Measurements from ENCODE around the gene SLC10A7. TPM values are rescaled to one million over a fixed set of nuclear protein-coding genes. Genes with fewer than 3 reads are reported as not detected.

Gene SLC10A7
- total and polyA plus RNA-seq, 2 donors (not counting 1 experiment from before 2014, with no cell fraction given): 5.7 to 18.3 TPM

GRCh38 chr4:146462251-146462650 is 59.5 kb downstream of the SLC10A7 start:
- Mint-ChIP-seq H3K9me3 (ENCODE audit: insufficient read depth) (peaks cover 6% of the 10 kb centered on the region), H3K27me3 (no peaks in the 10 kb centered on the region), H3K27ac (no peak overlapping the region), H3K4me3 (no peak overlapping the region), H3K4me1 (peaks cover 7% of the 10 kb centered on the region)
- no peak overlapping the region for H2AFZ ChIP-seq (ENCODE audit: insufficient read depth, low read depth, low read length, poor library complexity, severe bottlenecking)
- peaks cover 5 to 11% of the 10 kb centered on the region in 2 donors for H3K4me1 ChIP-seq (ENCODE audit: control insufficient read depth in 2 of 2, insufficient read depth in 2 of 2, low read length in 2 of 2)
- H3K9ac ChIP-seq (ENCODE audit: low read length): no peak overlapping the region
- TF ChIP-seq CTCF (IDR thresholded peaks at IDR 0.05) (no peak), EZH2 (IDR thresholded peaks at IDR 0.05; ENCODE audit: borderline replicate concordance, insufficient read depth, low read depth, low read length, poor library complexity, severe bottlenecking) (no peak)
- peaks cover 0 to 3% (median 0%) of the 10 kb centered on the region in 3 donors for H3K9me3 ChIP-seq (ENCODE audit: control extremely low read depth in 1 of 3, control insufficient read depth in 2 of 3, insufficient read depth in 1 of 3, low read length in 2 of 3)
- no peak for DNase-seq
- H4K20me1 ChIP-seq (ENCODE audit: control insufficient read depth, insufficient read depth, low read length, poor library complexity, severe bottlenecking): no peaks in the 10 kb centered on the region
- no peaks in the 10 kb centered on the region for H3K36me3 ChIP-seq (replicated peaks in 1 of 2; ENCODE audit: control extremely low read depth in 1 of 2, control insufficient read depth in 1 of 2, extremely low read depth in 1 of 2, insufficient read depth in 2 of 2, low read length in 1 of 2)
- H3K4me3 ChIP-seq (ENCODE audit: control extremely low read depth in 1 of 5, extremely low read depth in 1 of 5, insufficient read depth in 1 of 5, low read depth in 2 of 5, low read length in 4 of 5): no peak overlapping the region
- H3K27me3 ChIP-seq (replicated peaks in 1 of 4; ENCODE audit: control extremely low read depth in 1 of 4, control insufficient read depth in 3 of 4, insufficient read depth in 4 of 4, low read length in 3 of 4): no peaks in the 10 kb centered on the region
- ATAC-seq (ENCODE audit: low read depth): no peak
- intact Hi-C loops (cut with micrococcal nuclease): no loop called here
- POLR2A ChIA-PET: no interaction called here
- H3K79me2 ChIP-seq (ENCODE audit: control insufficient read depth, insufficient read depth, low read length): no peaks in the 10 kb centered on the region
- H3K4me2 ChIP-seq (replicated peaks; ENCODE audit: low read depth, low read length, poor library complexity, severe bottlenecking): no peak overlapping the region
- no peak overlapping the region for H3K27ac ChIP-seq (ENCODE audit: low read length in 2 of 2)
- CTCF ChIA-PET: interaction anchor here (0.6 kb wide), 1 partner anchor 544 kb away, joined by 3 read pairs; no protein-coding TSS in a partner anchor

GRCh38 chr4:146458594-146458993 is 63.1 kb downstream of the SLC10A7 start:
- peak; percentile 81 for ATAC-seq (ENCODE audit: low read depth)
- Histone ChIP-seq H3K4me3 (ENCODE audit: control extremely low read depth in 1 of 5, extremely low read depth in 1 of 5, insufficient read depth in 1 of 5, low read depth in 2 of 5, low read length in 4 of 5) (peak overlapping the region in 1 of 5 experiments; percentile 12), H3K9me3 (ENCODE audit: control extremely low read depth in 1 of 3, control insufficient read depth in 2 of 3, insufficient read depth in 1 of 3, low read length in 2 of 3) (peaks cover 0 to 3% (median 0%) of the 10 kb centered on the region in 3 donors), H3K36me3 (replicated peaks in 1 of 2; ENCODE audit: control extremely low read depth in 1 of 2, control insufficient read depth in 1 of 2, extremely low read depth in 1 of 2, insufficient read depth in 2 of 2, low read length in 1 of 2) (no peaks in the 10 kb centered on the region), H3K27ac (ENCODE audit: low read length in 2 of 2) (peak overlapping the region; percentile 25 to 68), H3K4me1 (ENCODE audit: control insufficient read depth in 2 of 2, insufficient read depth in 2 of 2, low read length in 2 of 2) (peaks cover 5 to 11% of the 10 kb centered on the region in 2 donors), H2AFZ (ENCODE audit: insufficient read depth, low read depth, low read length, poor library complexity, severe bottlenecking) (peak overlapping the region; percentile 53), H3K79me2 (ENCODE audit: control insufficient read depth, insufficient read depth, low read length) (peaks cover 4% of the 10 kb centered on the region), H3K4me2 (replicated peaks; ENCODE audit: low read depth, low read length, poor library complexity, severe bottlenecking) (peak overlapping the region; percentile 35), H4K20me1 (ENCODE audit: control insufficient read depth, insufficient read depth, low read length, poor library complexity, severe bottlenecking) (no peaks in the 10 kb centered on the region), H3K27me3 (replicated peaks in 1 of 4; ENCODE audit: control extremely low read depth in 1 of 4, control insufficient read depth in 3 of 4, insufficient read depth in 4 of 4, low read length in 3 of 4) (no peaks in the 10 kb centered on the region), H3K9ac (ENCODE audit: low read length) (peak overlapping the region; percentile 8)
- Mint-ChIP-seq H3K4me1 (peaks cover 7% of the 10 kb centered on the region), H3K27me3 (no peaks in the 10 kb centered on the region), H3K9me3 (ENCODE audit: insufficient read depth) (peaks cover 6% of the 10 kb centered on the region), H3K4me3 (peak overlapping the region; percentile 20), H3K27ac (peak overlapping the region; percentile 18)
- intact Hi-C loops (cut with micrococcal nuclease): loop anchor here (10.0 kb wide), 1 partner anchor 66 kb away; the partner anchor contains the start of gene SLC10A7
- POLR2A ChIA-PET: no interaction called here
- TF ChIP-seq EZH2 (IDR thresholded peaks at IDR 0.05; ENCODE audit: borderline replicate concordance, insufficient read depth, low read depth, low read length, poor library complexity, severe bottlenecking): no peak
- TF ChIP-seq CTCF (IDR thresholded peaks at IDR 0.05): no peak
- CTCF ChIA-PET: no interaction called here
- DNase-seq: peak; percentile 53
- WGBS (ENCODE audit: insufficient coverage): no CpG with 5 or more reads among the region's 1 CpG

All from B cell (primary cell).